Measurements from ENCODE around the gene CEP20. TPM values are rescaled to one million over a fixed set of nuclear protein-coding genes. Genes with fewer than 3 reads are reported as not detected.

Gene CEP20
- total RNA-seq, 1 experiment from 2014 or later: 36.9 TPM

- H2BK5ac ChIP-seq (ENCODE audit: insufficient read length, low read length): no peak overlapping the region
- H3K14ac ChIP-seq (ENCODE audit: insufficient read depth, low read length): no peak overlapping the region
- H3K4me1 Mint-ChIP-seq: no peaks in the 10 kb centered on the region
- H3K27ac Mint-ChIP-seq: no peak overlapping the region
- H3K4ac ChIP-seq (ENCODE audit: low read depth, low read length): no peak overlapping the region
- H2AFZ ChIP-seq (ENCODE audit: low read length): no peak overlapping the region
- no peaks in the 10 kb centered on the region for H3K23me2 ChIP-seq (ENCODE audit: insufficient read length, low read depth, low read length, poor library complexity, severe bottlenecking)
- H3K79me2 ChIP-seq (ENCODE audit: insufficient read depth, low read length): no peaks in the 10 kb centered on the region
- peaks cover 24% of the 10 kb centered on the region for H3K27me3 Mint-ChIP-seq (ENCODE audit: low read depth)
- no peak overlapping the region for H3K4me2 ChIP-seq (ENCODE audit: insufficient read depth, insufficient read length, low read length)
- WGBS (ENCODE audit: extremely low coverage, insufficient read length, low lambda C conversion rate): no CpG with 5 or more reads among the region's 2 CpGs
- H3K27ac ChIP-seq (ENCODE audit: insufficient read length, low read depth, low read length): no peak overlapping the region
- no peak overlapping the region for H3T11ph ChIP-seq (ENCODE audit: low read length)
- H2BK15ac ChIP-seq (ENCODE audit: low read depth, low read length): no peak overlapping the region
- H4K20me1 ChIP-seq (ENCODE audit: control insufficient read depth, insufficient read depth, insufficient read length): no peaks in the 10 kb centered on the region
- no peak overlapping the region for H2BK120ac ChIP-seq (ENCODE audit: low read depth, low read length, poor library complexity, severe bottlenecking)
- no peaks in the 10 kb centered on the region for H3K79me1 ChIP-seq (ENCODE audit: insufficient read depth, low read depth, low read length, poor library complexity, severe bottlenecking)
- H3K23ac ChIP-seq (ENCODE audit: insufficient read length, low read depth, low read length): no peak overlapping the region
- H2BK12ac ChIP-seq (ENCODE audit: insufficient read length, low read depth, low read length): no peak overlapping the region
- no peak overlapping the region for H3K18ac ChIP-seq (ENCODE audit: insufficient read length, low read depth, low read length)
- no peak overlapping the region for H4K8ac ChIP-seq (replicated peaks; ENCODE audit: insufficient read length, low read depth, low read length)
- DNase-seq: no peak
- H3K9ac ChIP-seq (ENCODE audit: extremely low read depth, insufficient read length, low read length): no peak overlapping the region
- no peak overlapping the region for H3K56ac ChIP-seq (ENCODE audit: insufficient read length, low read depth, low read length)
- no peak overlapping the region for H4K5ac ChIP-seq (ENCODE audit: insufficient read length, low read depth, low read length)
- H3K4me3 Mint-ChIP-seq: no peak overlapping the region
- TF ChIP-seq CTCF (conservative IDR thresholded peaks at IDR 0.05): no peak
- no peak overlapping the region for H2BK20ac ChIP-seq (ENCODE audit: low read depth, low read length, poor library complexity, severe bottlenecking)
- H3K4me1 ChIP-seq (ENCODE audit: insufficient read depth, low read length): no peaks in the 10 kb centered on the region
- H3K36me3 Mint-ChIP-seq (ENCODE audit: insufficient read depth in 1 of 3, low read depth in 3 of 3): peaks cover 0 to 10% (median 0%) of the 10 kb centered on the region in 3 experiments; a peak in 3 of 7 replicates
- no peaks in the 10 kb centered on the region for H3K9me3 ChIP-seq (ENCODE audit: control insufficient read depth, low read depth, low read length)
- H4K91ac ChIP-seq (ENCODE audit: insufficient read length, low read depth, low read length): no peak overlapping the region
- no peaks in the 10 kb centered on the region for H3K27me3 ChIP-seq (ENCODE audit: insufficient read depth, low read length)
- H2AK5ac ChIP-seq (ENCODE audit: insufficient read length, low read length): no peak overlapping the region
- H3K9me3 Mint-ChIP-seq: peaks cover 20 to 28% of the 10 kb centered on the region in 2 experiments; a peak in 4 of 5 replicates
Measured at GRCh38 chr16:15819046-15819445, 69.4 kb downstream of the CEP20 start.
